Measurements from ENCODE around the gene AQP2. TPM values are rescaled to one million over a fixed set of nuclear protein-coding genes. Genes with fewer than 3 reads are reported as not detected.

AQP2 gene
- total RNA-seq, 1 experiment from 2014 or later: not detected

DNA sequence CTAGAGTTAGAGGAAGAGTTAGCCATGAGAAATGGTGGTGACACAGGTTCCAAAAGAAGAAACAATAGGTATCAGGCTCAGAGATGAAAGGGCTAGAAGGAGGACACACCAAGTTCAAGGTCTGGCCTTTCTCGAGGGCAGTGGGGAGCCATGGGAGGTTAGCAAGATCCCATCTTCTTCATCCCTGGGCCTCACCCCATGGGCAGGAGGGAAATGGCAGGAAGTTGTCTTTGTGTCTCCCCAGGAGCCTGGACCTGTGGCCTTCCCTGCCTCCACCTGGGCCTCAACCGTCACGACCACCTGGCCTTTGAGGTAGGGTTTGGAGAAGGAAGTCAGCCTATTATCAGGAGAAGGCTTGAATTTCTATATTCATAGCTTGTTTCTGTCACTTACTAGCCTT, 5.8 kb upstream of the AQP2 start:
- Histone ChIP-seq H4K20me1 (ENCODE audit: insufficient read depth) (no peaks in the 10 kb centered on the region), H3K4me2 (ENCODE audit: low read length) (no peak overlapping the region), H3K27me3 (ENCODE audit: insufficient read depth, low read length) (no peaks in the 10 kb centered on the region), H3K9ac (ENCODE audit: low read length) (no peak overlapping the region), H2AFZ (ENCODE audit: low read depth, low read length, poor library complexity, severe bottlenecking) (no peak overlapping the region), H3K4me1 (ENCODE audit: control insufficient read depth in 1 of 2, insufficient read depth in 2 of 2, low read length in 2 of 2) (peaks cover 3 to 13% of the 10 kb centered on the region in 2 experiments; a peak in 3 of 4 replicates), H3K27ac (ENCODE audit: low read depth, low read length) (no peak overlapping the region), H3K79me2 (ENCODE audit: insufficient read depth, low read length) (no peaks in the 10 kb centered on the region), H3K9me3 (ENCODE audit: control insufficient read depth in 1 of 2, insufficient read depth in 1 of 2, low read depth in 1 of 2, low read length in 2 of 2) (no peaks in the 10 kb centered on the region), H3K9me2 (ENCODE audit: insufficient read depth) (no peaks in the 10 kb centered on the region), H3K36me3 (ENCODE audit: control insufficient read depth in 1 of 2, insufficient read depth in 2 of 2, low read length in 2 of 2) (no peaks in the 10 kb centered on the region), H3K4me3 (replicated peaks in 1 of 2; ENCODE audit: low read depth in 1 of 2, low read length in 2 of 2) (no peak overlapping the region)
- ChIA-PET RAD21 (ENCODE audit: low non-redundant PET in 1 of 2, low total read pairs in 2 of 2, uncharacterized antibody in 2 of 2, unreplicated experiment in 2 of 2) (no interaction called here), CTCF (interaction anchor here (1.2 to 4.0 kb wide), 10 partner anchors 10 to 140 kb away, joined by 3 to 45 read pairs (median 14); partner anchors contain the start of gene SMARCD1), POLR2A (interaction anchor here (1.1 kb wide), 1 partner anchor 35 kb away, joined by 3 read pairs; no protein-coding TSS in a partner anchor)
- DNase-seq (ENCODE audit: low read depth, low spot score) (no peak), ATAC-seq (no peak)
- TF ChIP-seq EGR1 (IDR thresholded peaks at IDR 0.05; ENCODE audit: low read depth): no peak
- TF ChIP-seq ZFX (IDR thresholded peaks at IDR 0.05): no peak
- no peak for TF ChIP-seq JUND (IDR thresholded peaks at IDR 0.05)
- TF ChIP-seq, protein P1, sequence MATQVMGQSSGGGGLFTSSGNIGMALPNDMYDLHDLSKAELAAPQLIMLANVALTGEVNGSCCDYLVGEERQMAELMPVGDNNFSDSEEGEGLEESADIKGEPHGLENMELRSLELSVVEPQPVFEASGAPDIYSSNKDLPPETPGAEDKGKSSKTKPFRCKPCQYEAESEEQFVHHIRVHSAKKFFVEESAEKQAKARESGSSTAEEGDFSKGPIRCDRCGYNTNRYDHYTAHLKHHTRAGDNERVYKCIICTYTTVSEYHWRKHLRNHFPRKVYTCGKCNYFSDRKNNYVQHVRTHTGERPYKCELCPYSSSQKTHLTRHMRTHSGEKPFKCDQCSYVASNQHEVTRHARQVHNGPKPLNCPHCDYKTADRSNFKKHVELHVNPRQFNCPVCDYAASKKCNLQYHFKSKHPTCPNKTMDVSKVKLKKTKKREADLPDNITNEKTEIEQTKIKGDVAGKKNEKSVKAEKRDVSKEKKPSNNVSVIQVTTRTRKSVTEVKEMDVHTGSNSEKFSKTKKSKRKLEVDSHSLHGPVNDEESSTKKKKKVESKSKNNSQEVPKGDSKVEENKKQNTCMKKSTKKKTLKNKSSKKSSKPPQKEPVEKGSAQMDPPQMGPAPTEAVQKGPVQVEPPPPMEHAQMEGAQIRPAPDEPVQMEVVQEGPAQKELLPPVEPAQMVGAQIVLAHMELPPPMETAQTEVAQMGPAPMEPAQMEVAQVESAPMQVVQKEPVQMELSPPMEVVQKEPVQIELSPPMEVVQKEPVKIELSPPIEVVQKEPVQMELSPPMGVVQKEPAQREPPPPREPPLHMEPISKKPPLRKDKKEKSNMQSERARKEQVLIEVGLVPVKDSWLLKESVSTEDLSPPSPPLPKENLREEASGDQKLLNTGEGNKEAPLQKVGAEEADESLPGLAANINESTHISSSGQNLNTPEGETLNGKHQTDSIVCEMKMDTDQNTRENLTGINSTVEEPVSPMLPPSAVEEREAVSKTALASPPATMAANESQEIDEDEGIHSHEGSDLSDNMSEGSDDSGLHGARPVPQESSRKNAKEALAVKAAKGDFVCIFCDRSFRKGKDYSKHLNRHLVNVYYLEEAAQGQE (IDR thresholded peaks at IDR 0.05; ENCODE audit: low read depth): no peak
- no peak for TF ChIP-seq SRF (IDR thresholded peaks at IDR 0.05; ENCODE audit: low read depth)
- TF ChIP-seq EZH2 (IDR thresholded peaks at IDR 0.05): no peak
- TF ChIP-seq CBX3 (IDR thresholded peaks at IDR 0.05; ENCODE audit: low read depth): no peak
- TF ChIP-seq FOSL1 (IDR thresholded peaks at IDR 0.05; ENCODE audit: low read depth): no peak
- no peak for TF ChIP-seq YY1 (IDR thresholded peaks at IDR 0.05; ENCODE audit: extremely low read depth, insufficient replicate concordance, low read depth, low read length)
- TF ChIP-seq RAD21 (IDR thresholded peaks at IDR 0.05; ENCODE audit: low read depth): no peak
- no peak for TF ChIP-seq POLR2A (IDR thresholded peaks at IDR 0.05; ENCODE audit: borderline replicate concordance, extremely low read depth, insufficient read depth, insufficient read length)
- TF ChIP-seq CEBPB (IDR thresholded peaks at IDR 0.05; ENCODE audit: low read depth): no peak
- BruUV-seq (replicated peaks): no TSS peak
- intact Hi-C loops (cut with micrococcal nuclease): no loop called here

Data from HCT116 (cell line).